Natural killer cell treated with Interleukin-12 subunit alpha and Interleukin-12 subunit beta and Interleukin-15 and Interleukin-18, amount 100 ng/mL, for 72 hours (primary cell): ENCODE results near the gene MBD5. TPM values are rescaled to one million over a fixed set of nuclear protein-coding genes. Genes with fewer than 3 reads are reported as not detected.

ENCODE experiments used
- ATAC-seq, 2 donors: fragments of 150-1000 bp; cut with Tn5 transposase in 1 of 2; sonication (Bioruptor Pico), chemical (Tn5 transposase) in 1 of 2; 2 replicates each; pipeline ENCODE4 v1.10.0; 2021
- DNase-seq: peaks from one replicate; pipeline ENCODE4 v3.0.0; 2022; ENCODE audit warnings: low spot score
- H3K27ac Mint-ChIP-seq, 2 donors: 1 replicate in 1 of 2; 2 replicates in 1 of 2; pipeline ENCODE4 v1.8.0; 2022; ENCODE audit warnings: mixed read lengths in 2 of 2, mild to moderate bottlenecking in 1 of 2, moderate library complexity in 1 of 2
- H3K27me3 Mint-ChIP-seq, 2 donors: 1 replicate in 1 of 2; 2 replicates in 1 of 2; pipeline ENCODE4 v1.8.0; 2022; ENCODE audit warnings: mixed read lengths in 2 of 2
- H3K36me3 Mint-ChIP-seq: one replicate; pipeline ENCODE4 v1.8.0; 2022; ENCODE audit warnings: mixed read lengths
- H3K4me1 Mint-ChIP-seq, 2 donors: 1 replicate in 1 of 2; 2 replicates in 1 of 2; pipeline ENCODE4 v1.8.0; 2022; ENCODE audit warnings: low read depth in 2 of 2, mixed read lengths in 2 of 2, mild to moderate bottlenecking in 1 of 2
- H3K4me3 Mint-ChIP-seq: one replicate; pipeline ENCODE4 v1.8.0; 2022; ENCODE audit warnings: mixed read lengths
- H3K9me3 Mint-ChIP-seq: 2 replicates; pipeline ENCODE4 v1.8.0; 2022; ENCODE audit warnings: mixed read lengths
- total RNA-seq, 2 donors: library from RNA; stranded (reverse); gene quantifications; one replicate each; pipeline ENCODE4 v1.2.3, GENCODE V29; 2022

The MBD5 gene
- total RNA-seq, 2 donors from 2014 or later, result 29.2 to 32.4 TPM

DNA sequence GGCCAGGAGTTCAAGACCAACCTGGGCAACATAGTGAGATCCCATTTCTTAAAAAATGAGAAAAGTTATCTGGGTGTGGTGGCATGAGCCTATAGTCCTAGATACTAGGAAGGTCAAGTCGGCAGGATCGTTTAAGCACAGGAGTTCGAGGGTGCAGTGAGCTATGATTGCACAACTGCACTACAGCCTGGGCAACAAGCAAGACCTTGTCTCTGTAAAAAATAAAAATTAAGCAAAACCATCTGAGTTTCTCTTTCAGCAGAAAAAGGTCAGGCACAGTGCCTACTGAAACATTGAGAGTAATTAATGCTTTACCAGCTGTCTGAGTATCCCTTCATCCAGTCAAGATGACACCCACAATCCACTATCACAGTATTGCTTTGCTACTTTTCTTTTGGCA is 258.3 kb downstream of the MBD5 start:
- Mint-ChIP-seq H3K36me3 (no peaks in the 10 kb centered on the region), H3K9me3 (no peaks in the 10 kb centered on the region), H3K27ac (no peak overlapping the region), H3K4me1 (peaks cover 0 to 6% of the 10 kb centered on the region in 2 donors), H3K4me3 (no peak overlapping the region), H3K27me3 (no peaks in the 10 kb centered on the region)
- ATAC-seq, result no peak
- DNase-seq, result no peak

DNA sequence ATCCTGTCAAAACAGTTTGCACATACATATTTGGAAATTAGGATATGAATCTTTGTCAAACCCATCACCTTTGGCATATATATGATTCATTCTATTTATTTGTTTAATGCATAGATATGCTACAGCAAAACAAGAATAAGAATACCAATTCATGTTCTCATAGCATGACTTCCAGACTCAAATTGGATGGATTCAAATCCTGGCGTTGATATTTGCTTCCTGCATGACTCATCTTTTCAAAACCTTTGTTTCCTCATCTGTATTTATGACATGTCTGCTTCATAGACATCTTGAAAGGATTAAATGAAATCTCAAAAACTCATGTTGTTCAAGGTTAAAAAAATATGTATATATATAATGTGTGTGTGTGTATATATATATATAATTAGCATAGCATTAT is 261.3 kb downstream of the MBD5 start:
- Mint-ChIP-seq H3K4me1 (peaks cover 0 to 3% of the 10 kb centered on the region in 2 donors), H3K27me3 (no peaks in the 10 kb centered on the region), H3K36me3 (peaks cover 3% of the 10 kb centered on the region), H3K27ac (no peak overlapping the region), H3K9me3 (no peaks in the 10 kb centered on the region), H3K4me3 (no peak overlapping the region)
- DNase-seq (no peak), ATAC-seq (no peak)

GRCh38 chr2:148292431-148292830 is 271.5 kb downstream of the MBD5 start:
- Mint-ChIP-seq H3K27me3 (no peaks in the 10 kb centered on the region), H3K9me3 (no peaks in the 10 kb centered on the region), H3K4me3 (no peak overlapping the region), H3K27ac (no peak overlapping the region), H3K36me3 (peaks cover under 1% of the 10 kb centered on the region), H3K4me1 (peaks cover 0 to 2% of the 10 kb centered on the region in 2 donors)
- DNase-seq (no peak), ATAC-seq (no peak)

- Mint-ChIP-seq H3K9me3 (no peaks in the 10 kb centered on the region), H3K36me3 (no peaks in the 10 kb centered on the region), H3K4me3 (no peak overlapping the region)
Observed at GRCh38 chr2:148298196-148298595, 277.3 kb downstream of the MBD5 start.

GRCh38 chr2:148299616-148300015 is 278.7 kb downstream of the MBD5 start:
- no peaks in the 10 kb centered on the region for H3K9me3 Mint-ChIP-seq
- H3K27ac Mint-ChIP-seq, result no peak overlapping the region
- H3K4me1 Mint-ChIP-seq, result peaks cover 0 to 3% of the 10 kb centered on the region in 2 donors
- H3K27me3 Mint-ChIP-seq, result no peaks in the 10 kb centered on the region
- DNase-seq, result no peak
- ATAC-seq, result no peak
- H3K36me3 Mint-ChIP-seq, result no peaks in the 10 kb centered on the region
- H3K4me3 Mint-ChIP-seq, result no peak overlapping the region

More at GRCh38 chr2:148298196-148298595, 277.3 kb downstream of the MBD5 start:
- ATAC-seq, result no peak
- Mint-ChIP-seq H3K4me1 (peaks cover 0 to 3% of the 10 kb centered on the region in 2 donors), H3K27ac (no peak overlapping the region), H3K27me3 (no peaks in the 10 kb centered on the region)
- no peak for DNase-seq

DNA sequence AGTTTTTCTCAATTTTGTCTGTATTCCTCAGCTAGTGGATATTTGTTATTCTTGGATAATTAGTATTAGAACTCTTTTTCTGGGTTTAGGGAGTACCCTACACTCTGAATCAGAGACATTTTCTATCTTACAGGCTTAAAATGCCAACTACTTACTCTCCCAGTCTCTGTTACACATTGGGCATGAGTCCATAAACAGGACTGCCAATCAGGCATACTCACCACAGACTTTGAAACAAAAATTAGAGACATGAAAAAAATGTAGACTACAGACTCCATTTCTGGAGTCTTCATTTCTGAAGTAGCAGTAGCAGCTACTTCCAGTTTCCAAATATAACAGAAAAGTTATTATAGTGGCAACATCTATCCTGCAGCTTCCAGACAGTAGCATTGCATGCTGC is 279.7 kb downstream of the MBD5 start:
- Mint-ChIP-seq H3K36me3 (no peaks in the 10 kb centered on the region), H3K27ac (no peak overlapping the region), H3K27me3 (no peaks in the 10 kb centered on the region), H3K4me1 (peaks cover 0 to 3% of the 10 kb centered on the region in 2 donors), H3K4me3 (no peak overlapping the region), H3K9me3 (no peaks in the 10 kb centered on the region)
- no peak for ATAC-seq
- no peak for DNase-seq

DNA sequence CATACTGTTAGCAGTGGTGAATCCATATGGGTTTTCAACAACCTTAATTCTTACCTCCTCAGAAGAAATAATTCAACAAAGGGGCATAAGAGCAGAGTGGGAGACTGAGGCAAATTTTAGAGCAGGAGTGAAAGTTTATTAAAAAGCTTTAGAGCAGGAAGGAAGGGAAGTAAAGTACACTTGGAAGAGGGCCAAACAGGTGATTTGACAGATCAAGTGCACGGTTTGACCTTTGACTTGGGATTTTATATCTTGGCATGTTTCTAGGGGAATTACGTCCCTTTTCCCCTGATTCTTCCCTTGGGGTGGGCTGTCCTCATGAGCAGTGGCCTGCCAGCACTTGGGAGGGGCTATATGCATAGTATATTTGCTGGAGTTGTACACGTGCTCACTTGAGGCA is 280.5 kb downstream of the MBD5 start:
- no peak for ATAC-seq
- Mint-ChIP-seq H3K4me3 (no peak overlapping the region), H3K9me3 (no peaks in the 10 kb centered on the region), H3K36me3 (no peaks in the 10 kb centered on the region), H3K4me1 (peaks cover 0 to 3% of the 10 kb centered on the region in 2 donors), H3K27ac (no peak overlapping the region), H3K27me3 (no peaks in the 10 kb centered on the region)
- DNase-seq, result no peak

DNA sequence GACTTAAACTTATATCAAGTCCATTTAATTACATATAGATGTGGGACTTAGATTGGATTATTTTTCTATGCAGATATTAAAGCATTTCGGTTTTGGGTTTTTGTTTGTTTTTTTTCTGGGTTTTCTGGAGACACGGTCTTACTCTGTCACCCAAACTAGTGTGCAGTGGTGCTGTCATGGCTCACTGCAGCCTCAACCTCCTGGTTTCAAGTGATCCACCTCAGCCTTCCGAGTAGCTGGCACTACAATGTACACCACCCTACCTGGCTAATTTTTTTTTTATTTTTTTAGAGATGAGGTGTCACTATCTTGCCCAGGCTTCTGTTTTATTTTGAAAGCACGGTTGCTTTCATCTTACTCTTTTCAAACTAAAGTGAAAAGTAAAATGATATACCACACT is 281.6 kb downstream of the MBD5 start:
- H3K27me3 Mint-ChIP-seq, result no peaks in the 10 kb centered on the region
- peaks cover 0 to under 1% of the 10 kb centered on the region in 2 donors for H3K4me1 Mint-ChIP-seq
- H3K36me3 Mint-ChIP-seq, result no peaks in the 10 kb centered on the region
- H3K4me3 Mint-ChIP-seq, result no peak overlapping the region
- no peaks in the 10 kb centered on the region for H3K9me3 Mint-ChIP-seq
- DNase-seq, result no peak
- ATAC-seq, result no peak
- no peak overlapping the region for H3K27ac Mint-ChIP-seq

GRCh38 chr2:148303161-148303560 is 282.3 kb downstream of the MBD5 start:
- Mint-ChIP-seq H3K27me3 (no peaks in the 10 kb centered on the region), H3K36me3 (no peaks in the 10 kb centered on the region), H3K9me3 (no peaks in the 10 kb centered on the region), H3K4me1 (peaks cover 0 to 1% of the 10 kb centered on the region in 2 donors), H3K4me3 (no peak overlapping the region), H3K27ac (no peak overlapping the region)
- DNase-seq (no peak), ATAC-seq (no peak)

DNA sequence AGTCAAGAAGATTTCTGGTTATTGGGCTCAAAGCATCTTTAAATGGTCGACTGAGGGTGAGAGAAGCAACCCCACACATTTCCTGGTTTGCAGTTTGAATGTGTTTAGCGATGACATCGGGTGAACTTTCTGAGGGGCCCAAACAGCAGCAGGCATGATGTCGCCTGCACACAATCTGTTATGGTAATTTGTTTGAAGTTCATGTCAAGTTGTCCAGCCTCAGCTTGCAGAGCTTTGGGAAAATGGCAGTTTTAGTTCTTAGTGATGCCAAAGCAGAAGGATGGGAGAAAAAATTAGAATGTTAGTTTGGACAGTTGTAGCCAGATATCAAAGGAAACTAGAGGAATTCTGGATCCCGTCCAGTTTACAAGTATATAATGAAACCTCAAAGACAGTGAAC is 284.6 kb downstream of the MBD5 start:
- Mint-ChIP-seq H3K9me3 (no peaks in the 10 kb centered on the region), H3K36me3 (no peaks in the 10 kb centered on the region), H3K27ac (no peak overlapping the region), H3K4me1 (peaks cover 0 to 4% of the 10 kb centered on the region in 2 donors), H3K27me3 (no peaks in the 10 kb centered on the region), H3K4me3 (no peak overlapping the region)
- DNase-seq (no peak), ATAC-seq (no peak)

DNA sequence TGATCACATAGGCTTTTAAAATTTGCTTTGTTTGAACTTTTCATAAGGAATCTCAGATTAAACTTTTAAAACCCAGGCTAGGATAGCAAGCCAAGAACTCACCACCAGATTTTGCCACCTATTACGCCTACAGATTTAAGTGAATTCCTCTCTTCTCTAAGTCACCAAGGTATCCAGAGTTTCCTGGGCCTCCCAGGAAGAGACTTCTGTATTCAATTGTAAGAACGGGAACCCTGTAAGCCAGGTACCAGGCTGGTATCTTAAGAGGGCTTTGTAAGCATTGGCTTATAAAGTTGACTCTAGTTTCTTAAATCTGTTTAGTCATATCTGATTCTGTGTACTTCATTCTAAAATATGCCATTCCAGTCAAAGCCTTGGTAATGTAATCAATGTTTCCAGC is 285.1 kb downstream of the MBD5 start:
- Mint-ChIP-seq H3K27me3 (no peaks in the 10 kb centered on the region), H3K9me3 (no peaks in the 10 kb centered on the region), H3K4me1 (peaks cover 0 to 8% of the 10 kb centered on the region in 2 donors), H3K36me3 (no peaks in the 10 kb centered on the region), H3K4me3 (no peak overlapping the region), H3K27ac (no peak overlapping the region)
- DNase-seq (no peak), ATAC-seq (no peak)

DNA sequence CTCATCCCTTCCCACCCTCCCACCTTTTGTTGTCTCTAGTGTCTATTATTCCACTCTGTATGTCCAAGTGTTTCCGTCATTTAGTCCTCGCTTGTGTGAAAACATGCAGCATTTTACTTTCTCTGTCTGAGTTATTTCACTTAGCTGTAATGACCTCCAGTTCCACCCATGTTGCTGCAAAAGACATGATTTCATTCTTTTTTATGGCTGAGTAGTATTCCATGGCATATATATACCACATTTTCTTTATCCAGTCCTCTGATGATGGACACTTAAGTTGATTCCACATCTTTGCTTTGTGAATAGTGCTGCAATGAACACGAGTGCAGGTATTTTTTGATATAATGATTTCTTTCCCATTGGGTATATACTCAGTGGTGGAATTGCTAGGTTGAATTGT is 296.7 kb downstream of the MBD5 start:
- H3K4me3 Mint-ChIP-seq, result no peak overlapping the region
- peaks cover 3 to 4% of the 10 kb centered on the region in 2 donors for H3K4me1 Mint-ChIP-seq
- ATAC-seq (no peak), DNase-seq (no peak)
- no peaks in the 10 kb centered on the region for H3K9me3 Mint-ChIP-seq
- H3K27me3 Mint-ChIP-seq, result no peaks in the 10 kb centered on the region
- no peak overlapping the region for H3K27ac Mint-ChIP-seq
- peaks cover 5% of the 10 kb centered on the region for H3K36me3 Mint-ChIP-seq

DNA sequence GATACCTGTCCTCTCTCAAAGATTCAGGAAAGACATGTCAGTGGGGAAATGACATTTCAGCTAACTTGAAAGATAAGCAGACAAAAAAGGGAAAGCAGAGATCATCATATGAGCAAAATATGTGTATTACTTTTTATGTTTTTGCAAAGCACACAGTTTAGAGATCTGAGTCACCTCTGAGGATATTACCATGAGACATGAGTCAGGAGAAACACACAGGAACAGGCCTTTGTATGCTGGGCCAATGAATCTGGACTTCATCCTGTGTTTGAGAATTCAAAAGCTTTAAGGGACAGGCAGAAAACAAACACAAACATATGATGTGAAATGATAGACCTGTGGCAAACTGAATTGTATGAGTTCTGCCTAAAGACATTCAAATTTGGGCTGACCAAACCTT is 317.6 kb downstream of the MBD5 start:
- no peak overlapping the region for H3K27ac Mint-ChIP-seq
- peaks cover 3% of the 10 kb centered on the region for H3K9me3 Mint-ChIP-seq
- H3K27me3 Mint-ChIP-seq, result no peaks in the 10 kb centered on the region
- H3K4me3 Mint-ChIP-seq, result no peak overlapping the region
- DNase-seq (no peak), ATAC-seq (no peak)
- no peaks in the 10 kb centered on the region for H3K4me1 Mint-ChIP-seq
- H3K36me3 Mint-ChIP-seq, result peaks cover 20% of the 10 kb centered on the region

DNA sequence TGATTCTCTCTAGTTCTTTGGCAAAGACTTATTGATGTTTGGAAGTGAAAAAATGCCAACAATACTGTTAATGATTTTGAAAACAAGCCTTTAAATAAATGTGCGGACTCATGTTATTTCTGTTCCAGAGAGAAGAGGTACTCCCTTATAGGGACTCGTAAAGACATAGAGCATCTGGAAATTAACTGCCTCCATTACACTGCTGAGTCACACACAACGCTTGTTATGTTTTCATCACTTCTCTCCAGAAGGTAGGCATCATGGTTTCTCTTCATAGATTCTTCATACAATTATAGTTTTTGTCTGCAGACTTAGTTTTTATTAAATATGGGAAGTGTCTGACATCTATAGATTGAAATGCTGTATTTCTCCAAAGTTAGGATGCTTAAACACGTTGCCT is 321.2 kb downstream of the MBD5 start:
- Mint-ChIP-seq H3K36me3 (peaks cover 25% of the 10 kb centered on the region), H3K27me3 (no peaks in the 10 kb centered on the region), H3K27ac (no peak overlapping the region), H3K4me1 (peaks cover 0 to 3% of the 10 kb centered on the region in 2 donors), H3K9me3 (peaks cover 9% of the 10 kb centered on the region), H3K4me3 (no peak overlapping the region)
- no peak for DNase-seq
- no peak for ATAC-seq

- H3K27ac Mint-ChIP-seq, result no peak overlapping the region
Observed at GRCh38 chr2:148350199-148350598, 329.3 kb downstream of the MBD5 start.

More at GRCh38 chr2:148350199-148350598, 329.3 kb downstream of the MBD5 start:
- ATAC-seq, result no peak
- Mint-ChIP-seq H3K4me1 (peaks cover 3% of the 10 kb centered on the region in 2 donors), H3K27me3 (no peaks in the 10 kb centered on the region), H3K9me3 (peaks cover 6% of the 10 kb centered on the region), H3K4me3 (no peak overlapping the region), H3K36me3 (peaks cover 14% of the 10 kb centered on the region)
- DNase-seq, result no peak
